Hematopoietic multipotent progenitor cell treated with erythropoietin and hydrocortisone succinate and interleukin-3 and kit ligand, for 6 days (in vitro differentiated cells): ENCODE measurements around the gene VEGFC.
A peak's percentile ranks its signal among the peaks of the same experiment; 100 is the strongest.

Experiments used
- DNase-seq: peaks from one replicate; pipeline ENCODE4 v3.0.0-alpha.2; 2015

The VEGFC gene, protein sequence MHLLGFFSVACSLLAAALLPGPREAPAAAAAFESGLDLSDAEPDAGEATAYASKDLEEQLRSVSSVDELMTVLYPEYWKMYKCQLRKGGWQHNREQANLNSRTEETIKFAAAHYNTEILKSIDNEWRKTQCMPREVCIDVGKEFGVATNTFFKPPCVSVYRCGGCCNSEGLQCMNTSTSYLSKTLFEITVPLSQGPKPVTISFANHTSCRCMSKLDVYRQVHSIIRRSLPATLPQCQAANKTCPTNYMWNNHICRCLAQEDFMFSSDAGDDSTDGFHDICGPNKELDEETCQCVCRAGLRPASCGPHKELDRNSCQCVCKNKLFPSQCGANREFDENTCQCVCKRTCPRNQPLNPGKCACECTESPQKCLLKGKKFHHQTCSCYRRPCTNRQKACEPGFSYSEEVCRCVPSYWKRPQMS

DNA sequence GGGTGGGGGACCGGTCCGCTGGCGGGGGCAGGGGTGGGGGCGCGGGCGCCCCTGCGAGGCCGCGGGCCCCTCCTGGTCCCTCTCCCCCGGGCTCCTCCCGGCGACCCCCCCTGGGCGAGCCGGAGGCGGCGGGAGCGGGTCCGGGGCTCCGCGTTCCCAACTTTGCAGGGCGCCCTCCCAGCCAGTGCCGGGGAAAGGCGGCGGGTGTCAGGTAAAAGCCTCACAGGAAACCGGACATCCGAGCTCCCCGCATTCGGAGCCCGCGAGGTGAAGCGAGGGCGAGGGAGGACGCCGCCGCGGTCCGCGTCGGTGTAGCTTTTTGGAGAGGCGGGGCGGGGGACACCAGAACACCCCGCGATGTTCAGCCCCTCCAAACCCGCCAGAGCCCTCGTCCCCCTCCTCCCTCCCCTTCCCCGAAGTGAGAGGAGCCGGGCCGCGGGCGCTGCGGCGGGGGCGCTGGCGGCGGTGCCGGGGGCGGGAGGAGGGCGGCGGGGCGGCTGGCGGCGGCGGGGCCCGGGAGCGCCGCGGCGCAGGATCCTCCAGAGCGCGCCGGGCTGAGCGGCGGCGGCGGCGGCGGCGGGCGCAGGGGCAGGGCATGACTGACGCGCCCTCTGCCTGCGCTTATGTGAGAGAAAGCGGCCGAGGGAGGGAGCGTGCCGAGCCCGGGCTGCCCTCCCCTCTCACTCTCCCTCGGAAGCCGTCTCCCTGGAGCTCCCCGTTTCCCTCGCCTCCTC, at the start of gene VEGFC:
VEGFC (minus strand) TSS at position 597 of the 734 bp plus-strand sequence. CDS start 611 bp downstream, outside the sequence.
- peak; percentile 67 for DNase-seq

DNA sequence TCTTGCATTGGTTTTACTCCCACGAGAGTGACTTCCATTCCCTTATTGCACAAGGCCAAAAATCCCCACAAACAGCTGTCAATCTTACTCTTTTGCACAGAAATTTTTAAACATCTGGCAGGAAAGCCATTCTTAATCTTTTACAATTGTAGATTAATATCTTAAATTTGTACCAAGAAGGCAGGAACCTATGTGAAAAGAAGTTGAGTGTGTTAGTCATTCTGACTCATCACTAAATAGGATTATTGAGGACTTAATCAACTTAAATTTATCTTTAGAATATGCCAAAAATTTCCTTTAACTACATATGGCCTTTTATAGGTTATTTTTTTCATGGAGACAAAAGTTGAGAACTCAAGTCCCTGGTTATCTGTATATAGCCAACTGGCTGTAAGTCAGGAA, 49.0 kb upstream of the VEGFC start:
- DNase-seq: no peak

DNA sequence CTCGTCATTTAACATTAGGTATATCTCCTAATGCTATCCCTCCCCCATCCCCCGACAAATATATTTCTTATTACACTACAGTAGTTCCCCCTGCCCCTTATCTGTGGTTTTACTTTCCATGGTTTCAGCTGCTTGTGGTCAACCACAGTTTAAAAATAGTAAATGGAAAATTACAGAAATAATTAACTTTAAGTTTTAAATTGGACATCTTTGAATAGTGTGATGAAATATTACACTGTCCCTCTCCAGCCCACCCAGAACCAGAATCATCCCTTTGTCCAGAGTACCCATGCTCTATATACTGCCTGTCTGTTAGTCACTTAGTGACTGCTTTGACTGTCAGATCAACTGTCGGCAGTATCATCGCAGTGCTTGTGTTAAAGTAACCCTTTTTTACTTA, 47.4 kb upstream of the VEGFC start:
- DNase-seq: peak; percentile 59

DNA sequence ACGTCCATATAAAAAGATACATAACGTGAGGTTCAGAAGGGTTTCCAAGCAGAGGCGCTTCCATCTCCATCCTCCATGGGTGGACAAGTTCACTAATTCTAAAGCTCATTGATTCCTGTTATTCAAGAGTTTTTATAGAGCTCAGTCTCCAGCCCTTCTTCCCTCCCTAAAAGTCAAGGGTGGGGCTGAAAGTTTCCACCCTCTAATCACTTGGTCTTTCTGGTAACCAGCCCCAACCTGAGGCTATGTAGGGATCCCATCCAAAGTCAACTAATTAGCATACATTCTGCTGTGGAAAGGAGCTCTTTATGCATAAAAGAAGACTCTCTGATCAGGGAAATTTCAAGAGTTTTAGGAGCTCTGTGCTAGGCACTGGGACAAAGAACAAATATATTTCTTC, 46.9 kb upstream of the VEGFC start:
- DNase-seq: no peak

DNA sequence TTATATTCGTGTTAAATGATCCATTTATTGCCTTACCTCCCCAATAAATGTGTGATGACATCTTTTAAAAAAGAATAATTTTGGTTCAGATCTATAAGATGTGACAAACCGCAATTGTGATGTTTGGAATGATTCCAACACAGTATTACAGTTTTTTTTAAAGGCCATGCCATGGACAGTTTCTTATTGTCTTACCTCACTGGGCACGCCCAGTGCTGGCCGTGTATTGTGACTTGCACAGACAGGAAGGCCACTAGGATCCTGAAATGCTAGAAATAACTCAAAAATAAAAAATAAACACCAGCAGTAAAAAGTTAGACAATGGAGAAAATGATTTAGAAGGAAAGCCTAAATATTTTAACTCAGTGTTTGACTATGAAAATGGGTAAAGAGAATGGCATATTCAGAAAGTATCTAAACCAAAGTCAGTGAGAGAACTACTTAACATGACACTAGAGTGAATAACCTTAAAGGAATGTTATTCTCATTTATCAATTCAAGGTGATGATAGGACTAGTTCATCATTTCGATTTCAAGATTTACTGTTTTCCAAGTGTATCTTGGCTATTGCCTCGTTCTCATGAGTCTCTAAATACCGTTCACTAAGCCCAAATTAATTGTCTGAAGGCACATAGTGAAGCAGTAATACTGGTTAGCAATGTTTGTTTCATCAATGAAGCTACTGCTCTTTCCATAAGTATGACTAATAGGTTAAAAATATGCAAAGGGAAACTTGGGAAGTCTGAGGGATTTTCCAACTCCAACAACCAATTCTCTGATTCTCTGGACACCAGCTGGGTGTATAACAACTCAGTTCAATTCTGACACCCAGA, 46.1 kb upstream of the VEGFC start:
- DNase-seq: no peak

DNA sequence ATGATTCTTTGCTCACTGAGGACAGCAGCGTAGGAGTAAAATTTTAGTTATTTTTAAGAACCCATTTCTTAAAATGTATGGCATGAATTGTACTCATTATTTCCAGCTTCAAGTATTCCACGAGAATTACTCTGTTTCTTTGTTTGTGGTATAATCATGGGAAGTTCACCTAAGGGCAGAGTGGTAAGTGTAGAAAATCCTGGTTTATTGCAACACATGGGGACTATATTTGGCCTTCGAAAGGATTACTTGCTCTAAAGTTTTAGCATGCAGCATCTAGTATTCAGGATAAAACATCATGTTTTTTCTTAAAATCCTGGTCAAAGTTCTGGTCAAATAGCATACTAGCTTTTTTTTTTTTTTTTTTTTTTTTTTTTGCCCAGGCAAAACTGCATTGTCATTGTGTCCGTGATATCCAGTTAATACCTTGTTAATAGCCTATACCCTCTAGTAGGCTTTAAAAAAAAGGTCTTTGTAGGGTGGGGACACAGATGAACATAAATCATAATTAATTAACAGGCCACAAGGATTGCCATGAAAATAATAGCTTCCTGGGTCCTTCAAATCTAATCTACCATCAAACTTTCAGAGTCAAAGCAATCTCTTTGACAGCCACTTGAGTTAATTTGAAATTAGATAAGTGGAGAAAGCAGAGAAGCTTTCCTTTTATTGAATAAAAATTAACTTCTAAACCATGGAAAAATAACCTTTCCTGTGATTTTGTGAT, 44.6 kb upstream of the VEGFC start:
- no peak for DNase-seq

DNA sequence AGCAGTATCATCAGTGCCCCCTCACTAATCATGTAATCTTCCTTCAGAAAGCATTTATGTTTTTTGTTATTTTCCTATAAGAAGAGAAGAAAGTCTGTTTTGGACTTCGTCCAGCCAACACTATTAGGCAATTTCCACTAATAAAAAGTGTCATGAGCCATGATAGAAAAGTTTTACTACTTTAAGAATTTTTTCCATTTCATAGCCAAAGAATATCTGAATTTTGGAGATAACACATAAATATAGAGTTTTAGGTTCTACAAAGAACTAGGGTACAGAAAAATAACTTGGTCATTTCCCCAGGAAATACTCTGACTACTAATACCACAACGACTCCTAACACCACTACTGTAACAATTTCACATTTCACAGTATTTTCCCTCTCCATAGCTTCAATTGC, 41.8 kb upstream of the VEGFC start:
- no peak for DNase-seq

DNA sequence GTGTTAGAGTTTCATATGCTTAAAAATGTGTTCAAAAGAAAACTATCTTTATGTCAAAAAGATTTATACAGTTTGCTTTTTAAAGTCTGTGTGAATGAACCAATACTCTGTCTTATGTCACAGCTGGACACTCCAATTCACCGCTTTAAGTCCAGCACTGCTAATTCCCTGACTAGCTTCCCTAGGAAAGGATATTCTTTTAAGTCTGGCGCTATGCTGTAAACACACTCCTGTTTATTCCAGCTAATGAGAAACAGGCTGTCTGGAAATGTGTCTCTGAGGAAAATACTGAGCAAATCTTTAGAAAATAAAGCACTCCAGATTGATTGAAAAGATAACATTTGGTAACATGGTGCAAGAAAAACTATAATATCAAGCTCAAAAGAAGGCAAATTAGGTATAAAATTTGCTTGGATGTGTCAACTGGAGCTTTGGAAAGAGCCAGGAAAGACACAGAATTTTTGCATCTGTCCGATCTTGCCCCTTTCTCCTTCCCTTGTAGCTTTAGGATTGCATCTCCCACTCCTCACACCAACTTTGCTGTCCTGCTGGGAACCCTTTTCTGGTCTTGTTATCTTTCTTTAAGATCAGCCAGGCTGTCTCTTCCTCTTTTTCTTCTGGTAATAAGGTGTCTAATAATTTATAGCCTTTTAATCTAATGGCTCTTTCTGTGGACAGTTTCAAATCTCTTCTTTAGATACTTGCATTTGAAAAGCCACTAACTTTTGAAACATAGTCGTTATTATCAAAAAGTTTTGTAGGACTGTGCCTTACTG, 40.9 kb upstream of the VEGFC start:
- DNase-seq: peak; percentile 5

DNA sequence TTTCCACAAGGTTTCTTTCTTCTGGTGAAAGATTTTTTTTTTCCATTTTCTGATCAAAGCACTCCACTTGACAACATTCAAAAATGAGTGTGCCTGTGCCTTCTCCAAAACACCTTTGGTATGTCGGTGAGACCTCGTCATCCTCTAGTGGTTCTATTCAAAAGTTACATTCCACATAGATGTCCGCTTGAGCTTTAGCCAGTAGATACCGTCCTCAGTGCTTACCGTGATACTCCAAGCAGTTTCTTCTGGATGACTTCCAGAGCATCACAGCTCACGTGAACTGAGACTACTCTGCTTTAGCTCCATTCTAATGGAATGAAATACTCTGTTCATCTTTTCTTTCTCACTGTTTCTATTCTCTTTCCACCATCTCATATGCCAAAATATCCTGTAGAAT, 38.2 kb upstream of the VEGFC start:
- DNase-seq: no peak

DNA sequence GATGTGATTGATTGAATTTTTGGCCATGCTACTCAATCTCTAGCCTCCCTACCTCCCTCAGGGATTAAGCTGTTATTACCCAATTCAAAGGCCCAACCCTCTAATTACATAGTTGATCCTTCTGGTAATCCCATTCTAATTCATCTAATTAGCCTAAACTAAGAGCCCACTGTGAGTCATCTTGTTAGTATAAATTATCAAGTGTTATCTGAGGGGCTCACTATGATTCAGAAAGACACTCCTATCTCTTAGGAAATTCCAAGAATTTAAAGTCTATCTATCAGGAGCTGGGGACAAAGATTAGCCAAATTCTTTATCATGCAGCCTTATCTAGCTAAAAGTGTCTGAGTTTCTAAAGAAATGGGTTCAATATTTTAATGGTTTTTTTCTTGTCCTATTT, 32.9 kb upstream of the VEGFC start:
- no peak for DNase-seq

DNA sequence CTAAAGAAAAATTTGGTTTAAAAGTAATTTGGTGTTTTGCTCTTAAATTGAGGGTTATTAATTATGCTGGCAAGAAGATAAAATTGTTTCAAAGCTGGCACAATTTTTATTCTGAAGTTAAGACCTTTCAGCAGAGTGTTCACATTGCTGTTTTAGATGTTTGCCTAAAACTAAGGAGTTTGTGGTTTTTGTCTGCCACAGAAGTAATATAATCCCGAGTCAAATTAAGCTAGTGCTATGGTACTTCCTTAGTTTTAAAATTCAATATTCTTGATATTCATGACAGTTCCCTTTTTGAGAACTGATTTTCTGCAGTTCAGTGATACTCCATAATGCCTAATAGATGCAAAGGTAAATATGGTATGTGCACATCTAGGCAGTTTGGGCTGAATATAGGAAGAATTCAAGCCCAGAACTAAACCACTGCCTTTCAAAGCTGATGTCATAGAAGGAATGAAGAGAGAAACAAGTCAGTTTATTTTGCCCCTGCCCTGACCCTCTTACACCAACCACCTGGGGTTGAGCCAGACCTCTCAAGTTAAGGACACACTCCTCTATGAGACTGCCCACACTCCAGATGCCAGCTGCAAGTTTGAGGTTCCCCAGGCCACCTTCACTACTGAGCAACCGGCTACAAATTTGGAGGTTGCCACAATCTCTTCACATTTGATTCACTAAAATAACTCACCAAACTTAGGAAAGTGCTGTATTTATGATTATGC, 32.1 kb upstream of the VEGFC start:
- no peak for DNase-seq

DNA sequence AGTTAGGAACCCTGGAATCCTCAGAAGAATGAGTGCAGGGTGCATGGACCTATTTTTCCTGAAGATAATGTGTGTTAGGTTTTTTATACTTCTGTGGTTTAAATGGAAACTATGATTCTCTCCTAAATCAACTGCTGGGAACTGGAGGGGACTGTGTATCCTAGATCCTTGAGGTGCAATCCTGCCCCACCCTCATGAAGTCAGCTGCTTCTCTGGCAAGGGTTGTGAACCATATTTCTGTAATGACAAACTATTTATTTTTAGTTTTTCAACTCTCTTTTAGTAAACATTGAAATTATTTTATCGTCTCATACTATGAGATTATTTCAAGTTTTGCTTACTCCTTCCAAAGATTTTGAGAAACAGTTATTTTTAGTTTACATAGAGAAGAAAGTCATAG, 25.8 kb upstream of the VEGFC start:
- DNase-seq: no peak

DNA sequence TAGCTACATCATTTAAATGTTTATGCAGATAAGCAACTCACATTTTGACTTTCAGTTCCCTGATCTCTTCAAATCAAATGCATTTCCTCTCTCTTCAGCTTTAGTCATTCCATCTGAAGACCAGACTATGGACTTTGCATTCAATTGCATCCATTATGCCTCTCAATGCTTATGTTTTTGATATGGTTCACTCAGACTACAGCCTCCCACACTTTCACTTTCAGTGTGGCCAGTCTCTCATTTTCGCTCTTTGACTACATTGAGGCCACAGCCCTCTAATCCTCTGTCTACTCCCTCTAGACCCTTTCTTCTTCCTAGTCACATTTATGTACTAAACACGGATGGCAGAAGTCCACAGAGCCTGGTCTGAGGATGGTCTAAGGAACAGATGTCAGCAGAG, 24.5 kb upstream of the VEGFC start:
- DNase-seq: no peak

DNA sequence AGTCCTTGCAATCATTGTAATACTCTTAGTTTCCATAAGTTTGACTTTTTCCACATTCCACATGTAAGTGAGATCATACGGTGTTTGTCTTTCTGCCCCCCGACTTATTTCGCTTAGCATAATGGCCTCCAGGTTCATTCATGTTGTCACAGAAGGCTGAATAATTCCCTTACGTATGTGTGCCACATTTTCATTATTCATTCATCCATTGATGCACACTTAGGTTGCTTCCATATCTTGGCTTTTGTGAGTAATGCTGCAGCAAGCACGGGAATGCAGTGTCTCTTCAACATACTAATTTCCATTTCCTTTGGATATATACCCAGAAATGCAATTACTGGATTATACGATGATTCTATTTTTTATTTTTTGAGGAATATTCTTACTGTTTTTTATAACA, 22.0 kb upstream of the VEGFC start:
- DNase-seq: no peak

DNA sequence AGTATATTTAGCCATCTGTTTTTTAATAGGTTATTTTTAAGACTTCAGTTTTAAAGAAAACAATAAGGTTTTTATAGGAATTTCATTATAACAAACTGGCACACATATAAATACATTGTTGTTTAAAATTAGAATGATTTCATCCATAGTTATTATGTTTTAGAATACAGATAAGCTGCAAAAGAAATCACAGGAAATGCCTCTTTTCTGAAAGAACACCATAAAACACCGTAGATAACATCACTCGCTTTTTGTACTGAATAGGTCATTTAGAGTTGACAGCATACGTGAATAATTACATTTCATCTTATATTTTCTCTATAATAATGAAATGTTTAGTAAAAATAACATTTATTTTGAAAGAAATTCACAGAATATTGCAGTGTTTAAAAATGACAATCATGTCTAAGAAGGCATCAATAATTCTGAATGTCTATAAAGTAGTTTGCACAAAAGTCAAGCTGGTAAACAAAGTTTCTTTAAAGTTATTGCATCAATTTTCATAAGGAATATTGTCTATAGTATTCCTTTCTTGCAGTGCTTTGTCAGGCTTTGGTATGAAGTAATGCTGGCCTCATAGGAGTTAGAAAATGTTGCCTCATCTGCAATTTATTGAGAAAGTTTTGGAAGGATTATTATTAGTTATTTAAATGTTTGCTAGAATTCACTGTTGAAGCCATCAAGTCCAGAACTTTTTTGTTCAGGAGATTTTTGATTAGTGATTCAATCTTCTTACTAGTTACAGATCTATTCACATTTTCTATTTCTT, 17.9 kb upstream of the VEGFC start:
- no peak for DNase-seq

DNA sequence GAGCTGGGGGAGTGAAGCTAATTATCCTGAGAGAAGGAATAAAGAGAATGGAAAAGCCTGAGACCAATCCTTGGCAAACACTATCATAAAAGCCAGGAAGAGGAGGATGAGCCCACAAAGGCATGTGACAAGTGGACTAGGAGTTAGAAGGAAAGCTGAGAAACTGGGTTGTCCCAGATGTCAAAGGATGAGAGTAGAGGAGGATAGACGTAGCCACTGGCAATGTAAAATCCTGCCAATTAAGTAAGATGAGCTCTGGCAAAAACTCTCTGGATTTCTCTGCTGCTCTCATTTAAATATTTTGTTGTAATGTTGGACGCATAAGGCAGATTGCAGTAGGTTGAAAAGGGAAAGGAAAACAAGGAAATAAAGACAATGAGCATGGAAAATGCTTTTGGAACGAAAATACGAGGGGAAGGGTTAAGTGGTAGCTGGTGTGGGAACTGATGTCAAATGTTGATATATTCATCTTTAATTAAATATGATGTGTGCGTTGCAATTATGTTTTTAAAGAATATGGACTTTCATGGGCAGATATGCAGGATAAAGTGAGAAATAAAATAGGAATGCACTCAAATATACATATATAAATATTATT, 14.2 kb upstream of the VEGFC start:
- no peak for DNase-seq

DNA sequence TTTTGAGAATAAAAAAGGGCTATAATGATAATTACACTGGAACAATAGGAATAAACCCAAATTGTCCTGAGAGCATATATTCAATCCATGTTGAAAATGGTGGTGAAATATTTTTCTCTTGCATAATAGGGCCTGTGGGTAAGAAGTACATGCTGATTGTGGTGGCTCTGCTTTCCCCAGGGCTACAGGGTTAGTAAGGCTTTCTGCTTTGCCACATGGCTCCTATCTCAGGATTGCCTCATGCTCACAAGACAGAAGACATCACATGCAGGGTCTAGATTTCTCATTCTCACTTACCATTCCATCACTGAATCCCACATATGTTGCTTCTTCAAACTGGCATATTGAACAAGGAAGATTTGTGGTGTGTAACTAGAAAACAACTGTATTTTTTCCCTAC, 12.4 kb upstream of the VEGFC start:
- no peak for DNase-seq

DNA sequence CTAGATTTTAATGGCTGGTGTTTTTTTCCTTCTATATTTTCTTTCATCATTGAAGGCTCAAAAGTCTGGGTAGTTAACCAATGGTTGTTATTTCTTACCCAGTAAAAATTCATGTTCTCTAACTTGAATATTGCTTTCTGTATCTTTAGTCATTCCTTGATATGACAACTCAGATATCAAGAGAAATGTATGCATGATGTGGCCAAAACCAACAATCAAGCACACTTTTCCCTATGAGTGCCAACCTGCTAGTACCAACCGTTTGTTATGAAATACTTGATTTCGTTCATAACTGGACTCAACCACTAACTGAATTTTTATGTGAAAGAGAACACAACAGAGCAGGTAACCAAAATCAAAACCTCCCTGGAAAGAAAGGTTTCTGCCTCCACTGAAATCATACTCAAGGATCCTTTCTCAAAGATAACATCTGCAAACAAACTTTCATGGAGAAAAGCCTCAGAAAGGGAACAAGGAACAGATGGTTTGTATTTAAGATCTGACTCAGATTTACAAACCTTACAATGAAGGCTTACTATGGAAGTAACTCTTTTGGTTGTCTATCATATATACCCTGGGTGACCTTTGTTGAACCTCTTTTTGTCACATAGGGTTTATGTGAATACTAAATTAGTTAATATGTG, 8.3 kb upstream of the VEGFC start:
- no peak for DNase-seq

DNA sequence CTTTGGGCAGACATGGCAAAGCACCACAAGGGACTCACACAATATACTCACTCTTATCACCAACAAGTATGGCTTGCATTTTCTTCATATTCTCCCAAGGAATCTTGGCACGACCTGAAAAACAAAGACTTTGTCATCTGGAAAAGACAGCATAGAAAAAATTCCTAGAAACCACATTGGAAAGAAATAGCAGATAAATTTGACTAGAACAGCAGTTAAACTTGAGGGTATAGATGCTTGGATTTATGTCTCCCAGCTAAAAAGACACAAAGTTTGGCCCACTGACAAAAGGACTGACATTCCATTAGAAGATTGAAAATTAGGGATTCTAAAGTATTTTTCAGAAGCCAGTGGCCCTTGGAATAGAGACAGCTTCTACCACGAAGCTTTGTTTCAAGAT, 6.9 kb upstream of the VEGFC start:
- no peak for DNase-seq

DNA sequence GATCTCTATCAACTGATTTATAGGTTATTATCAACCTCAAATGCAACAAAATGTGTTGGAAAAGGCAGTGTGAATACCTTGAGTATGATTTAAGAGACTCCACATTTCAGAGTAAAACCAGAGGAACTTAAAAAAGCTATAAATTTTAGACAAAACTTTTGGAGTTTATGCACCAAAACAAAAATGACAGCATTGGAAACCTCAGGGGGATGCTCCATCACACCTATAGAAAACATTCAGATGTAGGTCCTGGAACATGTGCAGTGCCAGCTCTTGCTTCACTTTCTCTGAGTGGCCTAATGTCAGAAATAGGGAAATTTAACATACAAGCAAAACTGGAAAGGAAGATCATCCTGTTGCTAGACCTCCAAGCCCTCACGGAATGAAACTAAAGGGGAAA, 5.8 kb upstream of the VEGFC start:
- no peak for DNase-seq
